Hepatocyte (in vitro differentiated cells): ENCODE data around the gene PDE3B.

Experiments
- EZH2 ChIP-seq: fragments of 200-600 bp; sonication (generic); IDR thresholded peaks from 2 replicates; pipeline ENCODE4 v1.6.1; 2016; ENCODE audit warnings: antibody characterized with exemption, mild to moderate bottlenecking, borderline replicate concordance
- EZH2phosphoT487 ChIP-seq: fragments of 200-600 bp; sonication (generic); IDR thresholded peaks from one replicate; pipeline ENCODE4 v1.6.1; 2018; ENCODE audit warnings: antibody characterized with exemption, mild to moderate bottlenecking, low read depth, moderate library complexity; ENCODE audit not compliant: unreplicated experiment, severe bottlenecking
- TF ChIP-seq, protein P1 (sequence below): fragments of 200-600 bp; sonication (generic); IDR thresholded peaks from 2 replicates; pipeline ENCODE4 v1.5.1; 2016; ENCODE audit warnings: antibody characterized with exemption, mild to moderate bottlenecking; ENCODE audit not compliant: poor library complexity

GRCh38 chr11:14764179-14764578 is 120.6 kb downstream of the PDE3B start:
- TF ChIP-seq, protein P1, sequence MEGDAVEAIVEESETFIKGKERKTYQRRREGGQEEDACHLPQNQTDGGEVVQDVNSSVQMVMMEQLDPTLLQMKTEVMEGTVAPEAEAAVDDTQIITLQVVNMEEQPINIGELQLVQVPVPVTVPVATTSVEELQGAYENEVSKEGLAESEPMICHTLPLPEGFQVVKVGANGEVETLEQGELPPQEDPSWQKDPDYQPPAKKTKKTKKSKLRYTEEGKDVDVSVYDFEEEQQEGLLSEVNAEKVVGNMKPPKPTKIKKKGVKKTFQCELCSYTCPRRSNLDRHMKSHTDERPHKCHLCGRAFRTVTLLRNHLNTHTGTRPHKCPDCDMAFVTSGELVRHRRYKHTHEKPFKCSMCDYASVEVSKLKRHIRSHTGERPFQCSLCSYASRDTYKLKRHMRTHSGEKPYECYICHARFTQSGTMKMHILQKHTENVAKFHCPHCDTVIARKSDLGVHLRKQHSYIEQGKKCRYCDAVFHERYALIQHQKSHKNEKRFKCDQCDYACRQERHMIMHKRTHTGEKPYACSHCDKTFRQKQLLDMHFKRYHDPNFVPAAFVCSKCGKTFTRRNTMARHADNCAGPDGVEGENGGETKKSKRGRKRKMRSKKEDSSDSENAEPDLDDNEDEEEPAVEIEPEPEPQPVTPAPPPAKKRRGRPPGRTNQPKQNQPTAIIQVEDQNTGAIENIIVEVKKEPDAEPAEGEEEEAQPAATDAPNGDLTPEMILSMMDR: no peak
- TF ChIP-seq EZH2: no peak
- no peak for TF ChIP-seq EZH2phosphoT487
